SK-N-SH (cell line): ENCODE measurements around the gene IRAK4.

Experiments used
- TAF1 ChIP-seq: IDR thresholded peaks from 2 replicates; pipeline ENCODE4 v1.6.1; 2012; ENCODE audit warnings: low read depth, mild to moderate bottlenecking, low read length, moderate library complexity, borderline replicate concordance
- TEAD4 ChIP-seq: IDR thresholded peaks from 2 replicates; pipeline ENCODE4 v1.4.0; 2012; ENCODE audit warnings: mild to moderate bottlenecking, borderline replicate concordance; ENCODE audit not compliant: insufficient read depth
- YY1 ChIP-seq: IDR thresholded peaks from 2 replicates; pipeline ENCODE4 v1.4.0; 2012; ENCODE audit warnings: low read depth, mild to moderate bottlenecking
- TF ChIP-seq, protein P1 (sequence below): IDR thresholded peaks from 2 replicates; pipeline ENCODE4 v1.4.0; 2012; ENCODE audit warnings: low read depth, borderline replicate concordance
- TF ChIP-seq, protein P2 (sequence below): IDR thresholded peaks from 2 replicates; pipeline ENCODE4 v1.4.0; 2012; ENCODE audit warnings: low read depth

DNA sequence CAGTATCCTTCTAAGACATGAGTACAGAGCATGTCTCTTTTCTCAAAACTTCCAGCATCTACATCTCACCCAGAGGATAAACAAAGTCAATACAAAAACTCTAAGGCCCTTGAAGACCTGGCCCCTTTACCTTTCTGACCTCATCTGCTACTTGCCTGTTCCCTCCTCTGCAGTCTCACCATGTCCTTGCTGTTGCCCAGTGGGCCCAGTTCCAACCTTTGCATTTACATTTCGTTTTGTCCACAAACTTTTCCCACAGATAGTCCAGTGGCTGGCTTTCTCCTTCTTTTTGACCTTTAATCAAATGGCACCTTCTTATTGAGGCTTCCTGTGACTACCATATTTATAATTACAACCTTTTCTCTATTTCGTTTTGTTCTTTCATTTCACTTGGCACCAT, 1.6 kb downstream of the IRAK4 start:
- TF ChIP-seq YY1: no peak
- TF ChIP-seq TEAD4: no peak
- no peak for TF ChIP-seq TAF1
- TF ChIP-seq, protein P1, sequence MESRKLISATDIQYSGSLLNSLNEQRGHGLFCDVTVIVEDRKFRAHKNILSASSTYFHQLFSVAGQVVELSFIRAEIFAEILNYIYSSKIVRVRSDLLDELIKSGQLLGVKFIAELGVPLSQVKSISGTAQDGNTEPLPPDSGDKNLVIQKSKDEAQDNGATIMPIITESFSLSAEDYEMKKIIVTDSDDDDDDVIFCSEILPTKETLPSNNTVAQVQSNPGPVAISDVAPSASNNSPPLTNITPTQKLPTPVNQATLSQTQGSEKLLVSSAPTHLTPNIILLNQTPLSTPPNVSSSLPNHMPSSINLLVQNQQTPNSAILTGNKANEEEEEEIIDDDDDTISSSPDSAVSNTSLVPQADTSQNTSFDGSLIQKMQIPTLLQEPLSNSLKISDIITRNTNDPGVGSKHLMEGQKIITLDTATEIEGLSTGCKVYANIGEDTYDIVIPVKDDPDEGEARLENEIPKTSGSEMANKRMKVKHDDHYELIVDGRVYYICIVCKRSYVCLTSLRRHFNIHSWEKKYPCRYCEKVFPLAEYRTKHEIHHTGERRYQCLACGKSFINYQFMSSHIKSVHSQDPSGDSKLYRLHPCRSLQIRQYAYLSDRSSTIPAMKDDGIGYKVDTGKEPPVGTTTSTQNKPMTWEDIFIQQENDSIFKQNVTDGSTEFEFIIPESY: no peak
- TF ChIP-seq, protein P2, sequence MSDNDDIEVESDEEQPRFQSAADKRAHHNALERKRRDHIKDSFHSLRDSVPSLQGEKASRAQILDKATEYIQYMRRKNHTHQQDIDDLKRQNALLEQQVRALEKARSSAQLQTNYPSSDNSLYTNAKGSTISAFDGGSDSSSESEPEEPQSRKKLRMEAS: no peak
